Ascending aorta (tissue), 2 donors: ENCODE results near the gene PRKAG2. TPM values are rescaled to one million over a fixed set of nuclear protein-coding genes. Genes with fewer than 3 reads are reported as not detected.

Experiments
- DNase-seq, 2 donors: peaks; one replicate each; pipeline ENCODE4 v3.0.0-alpha.2; 2019; ENCODE audit warnings: low spot score in 2 of 2
- H3K27ac ChIP-seq, 2 donors: fragments of 200-600 bp; sonication (generic); one replicate each; pipeline ENCODE4 v1.5.1; 2016 to 2017; ENCODE audit warnings: mild to moderate bottlenecking in 1 of 2
- H3K27me3 ChIP-seq: fragments of 200-600 bp; sonication (generic); one replicate; pipeline ENCODE4 v1.5.1; 2017
- H3K36me3 ChIP-seq, 2 donors: fragments of 200-600 bp; sonication (generic); one replicate each; pipeline ENCODE4 v1.5.1; 2016
- H3K4me1 ChIP-seq, 2 donors: fragments of 200-600 bp; sonication (generic); one replicate each; pipeline ENCODE4 v1.5.1; 2016 to 2017; ENCODE audit warnings: mild to moderate bottlenecking in 1 of 2
- H3K4me3 ChIP-seq, 2 donors: fragments of 200-600 bp; sonication (generic); one replicate each; pipeline ENCODE4 v1.5.1; 2016 to 2017; ENCODE audit warnings: mild to moderate bottlenecking in 1 of 2
- H3K9me3 ChIP-seq, 2 donors: fragments of 200-600 bp; sonication (generic); one replicate each; pipeline ENCODE4 v1.5.1; 2016
- CTCF ChIP-seq, 3 experiments: fragments of 200-600 bp in 2 of 3; fragments of 450-650 bp in 1 of 3; sonication (generic) in 2 of 3; IDR thresholded peaks; one replicate each; pipeline ENCODE4 v1.5.1; 2016 to 2019; ENCODE audit warnings: antibody characterized with exemption in 3 of 3, mild to moderate bottlenecking in 1 of 3, moderate library complexity in 1 of 3
- intact Hi-C: fragments of 100-400 bp; cut with DNase I; formaldehyde crosslinking; loops from one replicate; pipeline ENCODE4 v1.15.1; 2023
- total RNA-seq: library from RNA; depleted of rRNA; stranded (reverse); fragments of >200 nt; gene quantifications from one replicate; pipeline ENCODE4 v1.1.0, GENCODE V29; 2016

PRKAG2 gene
- total RNA-seq, 1 donor from 2014 or later, result 26.7 TPM

GRCh38 chr7:151514461-151515275 lies 362.2 kb downstream of the PRKAG2 start:
- no peak for TF ChIP-seq CTCF (IDR thresholded peaks at IDR 0.05)
- Histone ChIP-seq H3K27ac (no peak overlapping the region), H3K4me3 (no peak overlapping the region)

GRCh38 chr7:151513133-151513532 lies 363.8 kb downstream of the PRKAG2 start:
- Histone ChIP-seq H3K27ac (no peak overlapping the region), H3K4me3 (no peak overlapping the region), H3K36me3 (no peaks in the 10 kb centered on the region), H3K4me1 (peaks cover 11 to 42% of the 10 kb centered on the region in 2 donors), H3K9me3 (no peaks in the 10 kb centered on the region), H3K27me3 (no peaks in the 10 kb centered on the region)
- TF ChIP-seq CTCF (IDR thresholded peaks at IDR 0.05), result no peak
- DNase-seq, result no peak
- intact Hi-C loops, result loop anchor here (10.0 kb wide), 1 partner anchor 362 kb away; the partner anchor contains the start of gene PRKAG2

More at GRCh38 chr7:151514461-151515275, 362.2 kb downstream of the PRKAG2 start:
- H3K36me3 ChIP-seq, result no peaks in the 10 kb centered on the region
- H3K27me3 ChIP-seq, result no peaks in the 10 kb centered on the region
- intact Hi-C loops, result loop anchor here (5.0 to 10.0 kb wide), 4 partner anchors 78 to 360 kb away; partner anchors contain the start of gene PRKAG2
- H3K4me1 ChIP-seq, result peaks cover 5 to 29% of the 10 kb centered on the region in 2 donors
- no peak for DNase-seq
- H3K9me3 ChIP-seq, result no peaks in the 10 kb centered on the region

- no peaks in the 10 kb centered on the region for H3K9me3 ChIP-seq
- no peak overlapping the region for H3K4me3 ChIP-seq
- H3K27ac ChIP-seq, result no peak overlapping the region
- no peak for TF ChIP-seq CTCF (IDR thresholded peaks at IDR 0.05)
- DNase-seq, result no peak
- no peaks in the 10 kb centered on the region for H3K36me3 ChIP-seq
- no peaks in the 10 kb centered on the region for H3K27me3 ChIP-seq
- intact Hi-C loops, result loop anchor here (10.0 kb wide), 1 partner anchor 362 kb away; the partner anchor contains the start of gene PRKAG2
- peaks cover 11 to 46% of the 10 kb centered on the region in 2 donors for H3K4me1 ChIP-seq
Observed at GRCh38 chr7:151512353-151512752, 364.6 kb downstream of the PRKAG2 start.

- H3K4me1 ChIP-seq, result peaks cover 11 to 46% of the 10 kb centered on the region in 2 donors
- no peak for TF ChIP-seq CTCF (IDR thresholded peaks at IDR 0.05)
- H3K27ac ChIP-seq, result no peak overlapping the region
- no peaks in the 10 kb centered on the region for H3K9me3 ChIP-seq
- H3K4me3 ChIP-seq, result no peak overlapping the region
- no peak for DNase-seq
- intact Hi-C loops, result loop anchor here (10.0 kb wide), 1 partner anchor 363 kb away; the partner anchor contains the start of gene PRKAG2
- H3K36me3 ChIP-seq, result no peaks in the 10 kb centered on the region
- H3K27me3 ChIP-seq, result no peaks in the 10 kb centered on the region
Observed at GRCh38 chr7:151511946-151512345, 365.0 kb downstream of the PRKAG2 start.

- intact Hi-C loops, result loop anchor here (10.0 kb wide), 1 partner anchor 364 kb away; the partner anchor contains the start of gene PRKAG2
- H3K4me1 ChIP-seq, result peaks cover 11 to 46% of the 10 kb centered on the region in 2 donors
- DNase-seq, result no peak
Observed at GRCh38 chr7:151511270-151511669, 365.6 kb downstream of the PRKAG2 start.

More at GRCh38 chr7:151511270-151511669, 365.6 kb downstream of the PRKAG2 start:
- no peak for TF ChIP-seq CTCF (IDR thresholded peaks at IDR 0.05)
- H3K9me3 ChIP-seq, result no peaks in the 10 kb centered on the region
- no peaks in the 10 kb centered on the region for H3K27me3 ChIP-seq
- no peak overlapping the region for H3K27ac ChIP-seq
- H3K4me3 ChIP-seq, result no peak overlapping the region
- H3K36me3 ChIP-seq, result no peaks in the 10 kb centered on the region
